Activated naive CD8-positive, alpha-beta T cell treated with anti-CD3 and anti-CD28 coated beads, Interleukin-2, amount 10 ng/mL, durations not matched to agents 7 days and 5 days (primary cell): Measurements from ENCODE around the gene WDFY3. TPM values are rescaled to one million over a fixed set of nuclear protein-coding genes. Genes with fewer than 3 reads are reported as not detected.

ENCODE experiments used
- ATAC-seq: fragments of 150-1000 bp; cut with Tn5 transposase; one replicate; pipeline ENCODE4 v1.10.0; 2021; ENCODE audit warnings: low read depth, moderate library complexity
- POLR2A ChIA-PET: fragments of 350-600 bp; sonication (Branson Sonifier 250); formaldehyde crosslinking; loops from one replicate; lab custom pipeline; 2021; ENCODE audit warnings: antibody characterized with exemption; lab: Charles Lee
- DNase-seq: peaks from one replicate; pipeline ENCODE4 v3.0.0; 2021
- H3K27ac Mint-ChIP-seq: one replicate; pipeline ENCODE4 v1.8.0; 2022; ENCODE audit warnings: mild to moderate bottlenecking, mixed read lengths
- H3K27me3 Mint-ChIP-seq: one replicate; pipeline ENCODE4 v1.8.0; 2022; ENCODE audit warnings: mild to moderate bottlenecking, moderate library complexity, mixed read lengths
- H3K36me3 Mint-ChIP-seq: one replicate; pipeline ENCODE4 v1.8.0; 2021; ENCODE audit warnings: mild to moderate bottlenecking, mixed read lengths
- H3K4me1 Mint-ChIP-seq: one replicate; pipeline ENCODE4 v1.8.0; 2021; ENCODE audit warnings: mixed read lengths
- H3K4me3 Mint-ChIP-seq: one replicate; pipeline ENCODE4 v1.8.0; 2022; ENCODE audit warnings: mild to moderate bottlenecking, moderate library complexity, mixed read lengths
- H3K9me3 Mint-ChIP-seq: one replicate; pipeline ENCODE4 v1.8.0; 2021; ENCODE audit warnings: mixed read lengths
- total RNA-seq, 2 experiments: library from RNA; stranded (reverse); gene quantifications; one replicate each; pipeline ENCODE4 v1.2.3, GENCODE V29; 2021

The WDFY3 gene, protein sequence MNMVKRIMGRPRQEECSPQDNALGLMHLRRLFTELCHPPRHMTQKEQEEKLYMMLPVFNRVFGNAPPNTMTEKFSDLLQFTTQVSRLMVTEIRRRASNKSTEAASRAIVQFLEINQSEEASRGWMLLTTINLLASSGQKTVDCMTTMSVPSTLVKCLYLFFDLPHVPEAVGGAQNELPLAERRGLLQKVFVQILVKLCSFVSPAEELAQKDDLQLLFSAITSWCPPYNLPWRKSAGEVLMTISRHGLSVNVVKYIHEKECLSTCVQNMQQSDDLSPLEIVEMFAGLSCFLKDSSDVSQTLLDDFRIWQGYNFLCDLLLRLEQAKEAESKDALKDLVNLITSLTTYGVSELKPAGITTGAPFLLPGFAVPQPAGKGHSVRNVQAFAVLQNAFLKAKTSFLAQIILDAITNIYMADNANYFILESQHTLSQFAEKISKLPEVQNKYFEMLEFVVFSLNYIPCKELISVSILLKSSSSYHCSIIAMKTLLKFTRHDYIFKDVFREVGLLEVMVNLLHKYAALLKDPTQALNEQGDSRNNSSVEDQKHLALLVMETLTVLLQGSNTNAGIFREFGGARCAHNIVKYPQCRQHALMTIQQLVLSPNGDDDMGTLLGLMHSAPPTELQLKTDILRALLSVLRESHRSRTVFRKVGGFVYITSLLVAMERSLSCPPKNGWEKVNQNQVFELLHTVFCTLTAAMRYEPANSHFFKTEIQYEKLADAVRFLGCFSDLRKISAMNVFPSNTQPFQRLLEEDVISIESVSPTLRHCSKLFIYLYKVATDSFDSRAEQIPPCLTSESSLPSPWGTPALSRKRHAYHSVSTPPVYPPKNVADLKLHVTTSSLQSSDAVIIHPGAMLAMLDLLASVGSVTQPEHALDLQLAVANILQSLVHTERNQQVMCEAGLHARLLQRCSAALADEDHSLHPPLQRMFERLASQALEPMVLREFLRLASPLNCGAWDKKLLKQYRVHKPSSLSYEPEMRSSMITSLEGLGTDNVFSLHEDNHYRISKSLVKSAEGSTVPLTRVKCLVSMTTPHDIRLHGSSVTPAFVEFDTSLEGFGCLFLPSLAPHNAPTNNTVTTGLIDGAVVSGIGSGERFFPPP (N-terminal part only)
- total RNA-seq: 1 to 10 TPM in 1 of 2 experiments, under 1 TPM in 1; 0.71 to 1.1 TPM

DNA sequence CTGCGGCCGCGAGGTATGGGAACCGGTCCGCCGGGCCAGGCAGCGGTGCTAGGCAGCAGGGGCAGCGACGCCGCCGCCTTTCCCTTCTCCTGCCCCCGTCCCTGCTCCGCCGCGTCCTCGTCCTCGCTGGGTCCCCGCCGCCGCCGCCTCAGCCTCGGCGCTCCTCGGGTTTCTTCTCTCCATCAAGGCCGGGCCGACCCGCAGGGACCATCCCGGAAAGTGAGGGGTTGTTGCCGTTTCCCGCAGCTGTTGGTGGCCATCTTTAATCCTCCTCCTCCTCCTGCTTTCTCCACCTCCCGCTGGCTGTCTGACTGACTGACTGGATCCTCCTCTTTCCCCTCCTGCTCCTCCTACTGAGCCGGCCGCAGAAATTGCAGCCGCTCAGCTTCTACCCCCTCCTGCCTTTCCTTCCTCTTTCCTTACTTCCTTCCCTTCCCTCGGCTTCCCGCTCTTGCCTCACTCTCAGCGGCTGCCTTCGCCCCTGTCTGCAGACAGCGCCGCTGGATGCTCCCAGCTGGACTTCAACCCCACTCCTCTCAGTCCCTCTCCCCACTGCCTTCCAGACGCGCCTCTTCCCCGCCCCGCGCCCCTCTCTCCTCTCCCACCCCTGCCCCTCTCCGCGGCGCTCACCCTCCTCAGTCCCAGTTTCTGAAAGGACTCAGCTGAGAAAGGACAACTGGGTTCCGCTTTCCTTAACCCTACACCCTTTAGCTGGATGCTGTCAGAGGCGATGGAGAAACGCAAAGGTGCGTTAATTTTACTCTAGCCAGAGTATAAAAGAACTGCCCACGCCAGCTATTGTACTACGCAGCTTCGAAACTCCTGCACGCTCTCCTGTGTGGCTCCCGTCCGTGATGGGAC, at the start of gene WDFY3:
Gene WDFY3 (minus strand): TSS at position 309 of the 861 bp plus-strand sequence. CDS start 106,099 bp downstream, outside the sequence.
- H3K27ac Mint-ChIP-seq: no peak within 1 kb of the TSS

DNA sequence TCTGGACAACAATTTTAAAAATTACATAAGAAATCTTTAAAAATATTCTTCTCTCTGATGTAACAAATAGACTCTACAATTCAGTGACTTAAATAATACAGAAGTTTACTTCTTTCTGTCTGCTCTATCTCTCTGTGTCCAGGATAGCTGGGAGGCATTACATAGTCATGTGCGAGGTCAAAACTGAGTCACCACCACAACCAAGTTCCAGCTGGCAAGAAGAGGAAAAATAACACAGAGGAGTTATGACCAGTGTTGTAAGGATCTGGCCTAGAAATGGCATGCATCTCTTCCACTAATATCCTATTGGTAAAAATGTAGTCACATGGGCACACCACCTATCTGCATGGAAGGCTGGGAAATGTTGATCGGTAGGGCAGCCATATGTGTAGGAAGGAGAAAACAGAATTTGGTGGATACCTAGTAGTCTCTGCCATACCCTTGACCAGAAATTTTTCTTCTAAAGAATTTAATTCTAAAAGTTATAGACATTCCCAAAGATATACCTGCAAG, 39.4 kb upstream of the WDFY3 start:
- POLR2A ChIA-PET: no interaction called here
- H3K9me3 Mint-ChIP-seq: peaks cover 1% of the 10 kb centered on the region

More for the DNA sequence above, at the start of gene WDFY3:
- ATAC-seq: peak; percentile 26
- Mint-ChIP-seq H3K4me3 (peak within 1 kb of the TSS; percentile 85), H3K36me3 (no peaks in the 10 kb centered on the region), H3K4me1 (peaks cover 10% of the 10 kb centered on the region), H3K27me3 (peaks cover 47% of the 10 kb centered on the region), H3K9me3 (no peaks in the 10 kb centered on the region)
- no peak for DNase-seq
- POLR2A ChIA-PET: no interaction called here

DNA sequence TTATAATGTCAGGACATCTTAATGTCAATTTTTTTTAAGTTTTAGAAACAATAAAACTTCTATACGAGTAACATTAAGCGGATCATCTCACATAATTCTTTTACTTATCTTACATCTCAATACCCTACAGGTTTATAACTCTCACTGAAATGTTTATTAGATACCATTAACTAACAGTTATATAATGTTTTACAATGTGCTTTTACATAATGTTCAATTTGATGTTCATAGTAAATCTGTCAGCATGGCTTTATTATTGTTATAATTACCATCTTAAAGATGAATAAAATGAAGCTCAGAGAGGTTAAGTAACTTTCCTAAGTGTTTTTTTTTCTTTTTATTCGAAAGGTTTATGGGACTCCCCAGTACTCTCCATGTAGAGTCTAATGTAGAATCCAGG, 33.9 kb upstream of the WDFY3 start:
- Mint-ChIP-seq H3K4me3 (no peak overlapping the region), H3K27me3 (no peaks in the 10 kb centered on the region), H3K36me3 (no peaks in the 10 kb centered on the region), H3K9me3 (peaks cover 1% of the 10 kb centered on the region), H3K4me1 (no peaks in the 10 kb centered on the region), H3K27ac (no peak overlapping the region)
- DNase-seq: no peak
- no peak for ATAC-seq
- POLR2A ChIA-PET: no interaction called here

More for the DNA sequence above, 39.4 kb upstream of the WDFY3 start:
- ATAC-seq (no peak), DNase-seq (no peak)
- H3K4me1 Mint-ChIP-seq: no peaks in the 10 kb centered on the region
- no peak overlapping the region for H3K27ac Mint-ChIP-seq
- H3K36me3 Mint-ChIP-seq: no peaks in the 10 kb centered on the region
- no peaks in the 10 kb centered on the region for H3K27me3 Mint-ChIP-seq
- no peak overlapping the region for H3K4me3 Mint-ChIP-seq

DNA sequence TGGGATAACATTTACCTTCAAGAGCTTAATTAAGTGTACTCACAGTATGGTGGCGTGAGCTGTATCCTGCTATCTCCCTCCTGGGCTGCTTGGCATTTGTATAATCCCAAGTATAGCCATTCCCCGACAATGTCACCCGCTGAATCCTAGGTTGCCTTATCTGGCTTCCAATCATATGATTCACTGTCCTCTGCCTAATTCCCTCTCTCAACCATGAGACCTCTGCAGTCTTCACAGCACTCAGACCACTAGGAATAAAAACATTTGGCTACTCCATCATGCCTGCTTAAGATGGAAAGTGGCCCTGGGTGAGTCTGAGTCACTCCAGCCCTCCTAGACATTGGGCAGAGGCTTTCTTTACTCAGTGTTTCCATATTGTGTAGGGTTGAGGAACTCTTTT, 28.9 kb upstream of the WDFY3 start:
- H3K27ac Mint-ChIP-seq: no peak overlapping the region
- H3K4me3 Mint-ChIP-seq: no peak overlapping the region
- DNase-seq (no peak), ATAC-seq (no peak)
- no peaks in the 10 kb centered on the region for H3K27me3 Mint-ChIP-seq
- H3K9me3 Mint-ChIP-seq: no peaks in the 10 kb centered on the region
- POLR2A ChIA-PET: no interaction called here
- no peaks in the 10 kb centered on the region for H3K36me3 Mint-ChIP-seq
- H3K4me1 Mint-ChIP-seq: no peaks in the 10 kb centered on the region

DNA sequence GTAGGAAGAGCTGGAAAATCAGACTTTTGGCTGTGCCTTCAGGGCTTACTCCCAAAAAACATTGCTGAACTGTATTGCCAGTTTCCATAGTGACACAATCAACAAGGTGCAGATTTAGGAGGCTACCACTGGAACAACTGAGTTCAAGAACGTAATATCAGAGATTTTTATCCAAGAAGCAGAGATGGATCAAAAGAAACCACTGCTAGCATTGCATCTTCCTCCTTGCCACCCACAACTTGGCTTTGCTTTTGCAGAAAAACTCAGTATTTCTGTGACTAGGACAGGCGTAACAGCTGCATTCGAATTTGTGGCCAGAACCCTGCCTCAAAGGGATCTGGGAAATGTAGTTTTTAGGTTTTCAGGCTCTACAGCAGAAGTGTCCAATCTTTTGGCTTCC, 27.8 kb upstream of the WDFY3 start:
- Mint-ChIP-seq H3K27me3 (no peaks in the 10 kb centered on the region), H3K27ac (no peak overlapping the region), H3K36me3 (no peaks in the 10 kb centered on the region), H3K4me1 (no peaks in the 10 kb centered on the region), H3K4me3 (no peak overlapping the region), H3K9me3 (no peaks in the 10 kb centered on the region)
- POLR2A ChIA-PET: no interaction called here
- no peak for DNase-seq
- ATAC-seq: no peak

DNA sequence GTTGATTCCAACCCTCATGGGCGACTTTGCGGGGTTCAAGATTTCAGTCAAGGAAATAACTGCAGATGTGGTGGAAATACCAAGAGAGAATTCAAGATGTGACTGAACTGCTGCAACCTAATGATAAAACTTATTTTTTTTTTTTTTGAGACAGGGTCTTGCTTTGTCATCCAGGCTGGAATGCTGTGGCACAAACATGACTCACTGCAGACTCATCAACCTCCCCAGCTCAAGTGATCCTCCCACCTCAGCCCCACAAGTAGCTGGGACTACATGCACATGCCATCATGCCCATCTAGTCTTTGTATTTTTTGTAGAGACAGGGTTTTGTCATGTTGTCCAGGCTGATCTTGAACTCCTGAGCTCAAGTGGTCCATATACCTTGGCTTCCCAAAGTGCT, 19.5 kb upstream of the WDFY3 start:
- Mint-ChIP-seq H3K4me1 (no peaks in the 10 kb centered on the region), H3K27me3 (no peaks in the 10 kb centered on the region), H3K4me3 (no peak overlapping the region), H3K27ac (no peak overlapping the region), H3K36me3 (no peaks in the 10 kb centered on the region), H3K9me3 (no peaks in the 10 kb centered on the region)
- POLR2A ChIA-PET: no interaction called here
- no peak for ATAC-seq
- no peak for DNase-seq

DNA sequence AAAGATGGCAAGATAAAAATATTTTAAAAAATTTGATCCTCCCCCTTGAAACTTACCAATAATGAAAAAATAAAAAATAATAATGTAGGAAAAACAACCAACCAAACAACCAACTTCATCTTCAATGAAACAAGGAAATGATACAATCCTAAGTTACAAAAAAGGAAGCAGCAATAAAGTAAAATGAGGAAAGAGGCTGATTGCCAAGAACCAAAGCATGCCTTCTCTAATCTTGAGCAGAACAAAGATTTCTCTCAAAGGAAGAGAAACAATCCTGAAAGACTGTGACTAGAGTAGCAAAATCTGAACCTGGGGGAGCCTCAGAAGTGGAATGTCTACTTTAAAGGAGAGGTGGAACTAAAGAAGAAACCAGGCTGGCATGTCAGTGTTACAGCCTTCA, 10.9 kb upstream of the WDFY3 start:
- Mint-ChIP-seq H3K27ac (no peak overlapping the region), H3K4me1 (no peaks in the 10 kb centered on the region), H3K27me3 (peaks cover 8% of the 10 kb centered on the region), H3K36me3 (no peaks in the 10 kb centered on the region), H3K9me3 (no peaks in the 10 kb centered on the region), H3K4me3 (no peak overlapping the region)
- DNase-seq (no peak), ATAC-seq (no peak)
- POLR2A ChIA-PET: no interaction called here

DNA sequence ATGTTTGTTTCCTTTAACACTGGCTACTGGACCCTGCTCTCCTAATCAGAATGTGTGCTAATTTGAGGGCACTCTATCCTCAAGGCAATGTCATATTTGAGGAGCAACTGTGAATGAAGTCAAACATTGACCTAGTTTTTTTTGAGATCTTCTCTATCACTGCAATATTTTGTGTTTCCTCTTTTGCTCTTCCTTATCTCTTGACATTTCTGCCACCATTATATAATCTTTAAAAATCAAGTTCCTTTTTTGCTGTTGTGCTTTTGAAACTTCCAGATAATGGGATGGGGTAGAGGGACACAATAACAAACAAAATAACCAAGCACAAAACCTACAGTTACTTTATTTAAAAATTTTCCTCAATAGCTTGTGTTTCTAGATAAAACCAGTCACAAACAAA, 7.4 kb upstream of the WDFY3 start:
- POLR2A ChIA-PET: no interaction called here
- H3K27ac Mint-ChIP-seq: no peak overlapping the region
- H3K4me1 Mint-ChIP-seq: no peaks in the 10 kb centered on the region
- no peaks in the 10 kb centered on the region for H3K36me3 Mint-ChIP-seq
- ATAC-seq (no peak), DNase-seq (no peak)
- H3K4me3 Mint-ChIP-seq: no peak overlapping the region
- H3K27me3 Mint-ChIP-seq: peaks cover 16% of the 10 kb centered on the region
- H3K9me3 Mint-ChIP-seq: no peaks in the 10 kb centered on the region

DNA sequence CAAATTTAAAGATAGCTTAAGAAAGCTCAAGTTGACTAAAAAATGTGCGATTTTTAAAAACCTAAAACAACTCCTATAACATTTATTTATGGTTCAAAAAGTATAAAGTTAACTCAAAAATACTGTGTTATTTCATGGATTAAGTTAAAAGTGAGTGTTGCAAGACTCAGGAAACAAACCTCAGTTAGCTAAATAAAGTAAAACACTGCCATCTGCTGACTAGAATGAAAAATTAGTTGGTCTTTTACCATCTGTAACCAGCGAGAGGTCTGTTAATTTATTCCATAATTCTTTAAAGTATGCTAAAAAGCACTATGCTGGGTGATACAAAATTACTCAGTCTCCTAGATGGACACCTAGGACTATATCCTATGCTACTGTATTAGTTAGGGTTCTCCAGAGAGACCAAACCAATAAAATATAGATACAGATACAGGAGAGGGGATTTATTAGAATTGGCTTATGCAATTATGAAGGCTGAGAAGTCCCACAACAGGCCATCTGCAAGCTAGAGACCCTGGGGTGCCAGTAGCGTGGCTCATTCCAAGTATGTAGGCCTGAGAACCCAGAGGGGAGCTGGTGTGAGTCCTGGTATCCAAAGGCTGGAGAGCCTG, 4.9 kb upstream of the WDFY3 start:
- DNase-seq (no peak), ATAC-seq (no peak)
- no peak overlapping the region for H3K27ac Mint-ChIP-seq
- H3K36me3 Mint-ChIP-seq: no peaks in the 10 kb centered on the region
- peaks cover 29% of the 10 kb centered on the region for H3K27me3 Mint-ChIP-seq
- H3K4me1 Mint-ChIP-seq: peaks cover 8% of the 10 kb centered on the region
- no peak overlapping the region for H3K4me3 Mint-ChIP-seq
- POLR2A ChIA-PET: no interaction called here
- no peaks in the 10 kb centered on the region for H3K9me3 Mint-ChIP-seq

DNA sequence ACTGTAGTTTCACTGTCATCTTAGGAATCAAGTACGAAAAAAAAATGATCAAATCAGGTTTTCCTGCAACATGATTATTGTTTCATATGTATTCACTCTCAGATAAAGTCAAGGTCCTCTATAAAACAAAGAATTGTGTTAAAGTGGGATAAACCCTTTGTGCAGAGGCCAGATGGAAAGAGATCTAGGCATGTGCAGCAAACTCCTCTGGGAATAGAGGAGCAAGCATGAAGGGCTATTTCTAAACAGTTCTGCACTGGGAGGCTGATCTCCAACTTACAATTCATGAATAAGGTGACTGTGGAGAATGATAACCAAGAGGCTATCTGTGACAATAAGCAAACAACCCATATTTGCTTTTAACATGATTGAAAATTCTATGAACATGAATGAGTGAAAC, 2.4 kb upstream of the WDFY3 start:
- Mint-ChIP-seq H3K9me3 (no peaks in the 10 kb centered on the region), H3K4me1 (peaks cover 10% of the 10 kb centered on the region), H3K27me3 (peaks cover 44% of the 10 kb centered on the region), H3K36me3 (no peaks in the 10 kb centered on the region), H3K27ac (no peak overlapping the region), H3K4me3 (no peak overlapping the region)
- POLR2A ChIA-PET: no interaction called here
- DNase-seq (no peak), ATAC-seq (no peak)

DNA sequence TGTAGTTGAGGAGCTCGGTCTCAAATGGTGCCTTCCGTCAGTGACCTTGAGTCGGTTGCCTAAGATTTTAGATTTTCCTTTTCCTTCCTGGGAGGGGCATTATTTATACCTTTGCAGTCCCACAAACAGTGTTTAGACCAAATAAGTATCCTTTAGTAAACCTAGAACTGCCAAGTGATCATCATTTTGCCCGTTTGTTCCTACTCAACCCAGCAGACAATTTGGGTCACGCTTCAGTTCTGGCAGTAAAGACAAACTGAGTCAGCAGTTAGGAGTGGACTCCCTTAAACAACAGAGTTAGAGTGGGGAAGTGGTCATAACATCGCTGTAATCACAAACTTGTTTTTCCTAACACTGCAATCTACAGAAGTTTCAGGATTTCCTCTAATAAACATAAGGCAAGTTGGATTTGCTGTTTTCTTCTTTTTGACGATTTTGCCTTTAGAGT, 777 bp upstream of the WDFY3 start:
- peaks cover 10% of the 10 kb centered on the region for H3K4me1 Mint-ChIP-seq
- POLR2A ChIA-PET: no interaction called here
- H3K9me3 Mint-ChIP-seq: no peaks in the 10 kb centered on the region
- no peak for DNase-seq
- H3K36me3 Mint-ChIP-seq: no peaks in the 10 kb centered on the region
- H3K27ac Mint-ChIP-seq: no peak overlapping the region
- ATAC-seq: no peak
- H3K27me3 Mint-ChIP-seq: peaks cover 47% of the 10 kb centered on the region
- peak overlapping the region; percentile 85 for H3K4me3 Mint-ChIP-seq
